GM19023 (cell line): ENCODE results near the gene HBB.

Source experiments
- ATAC-seq: cut with Tn5 transposase; IDR thresholded peaks from one replicate; pipeline ENCODE4 v1.9.1; 2021; ENCODE audit warnings: mild to moderate bottlenecking, moderate library complexity; ENCODE audit not compliant: unreplicated experiment

Gene HBB

DNA sequence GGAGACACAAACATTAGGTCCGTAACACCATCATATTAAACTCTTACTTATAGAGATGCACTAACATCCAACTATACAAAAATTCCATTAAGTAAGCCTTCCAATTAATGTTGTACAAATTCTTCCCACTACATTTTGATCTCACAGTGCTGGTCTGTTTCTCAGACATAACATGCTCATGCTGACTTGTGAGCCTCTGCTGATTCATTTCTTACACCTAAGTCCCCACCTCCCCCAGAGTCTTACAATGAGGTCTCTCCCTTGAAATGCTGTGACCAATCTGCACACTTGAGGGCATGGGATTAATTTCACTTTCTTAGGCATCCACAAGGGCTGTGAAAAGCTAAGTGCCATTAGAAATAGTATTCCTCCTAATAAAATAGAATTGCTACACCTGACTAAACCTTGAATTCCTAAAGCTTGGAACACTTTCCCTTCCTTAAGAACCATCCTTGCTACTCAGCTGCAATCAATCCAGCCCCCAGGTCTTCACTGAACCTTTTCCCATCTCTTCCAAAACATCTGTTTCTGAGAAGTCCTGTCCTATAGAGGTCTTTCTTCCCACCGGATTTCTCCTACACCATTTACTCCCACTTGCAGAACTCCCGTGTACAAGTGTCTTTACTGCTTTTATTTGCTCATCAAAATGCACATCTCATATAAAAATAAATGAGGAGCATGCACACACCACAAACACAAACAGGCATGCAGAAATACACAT lies 20.8 kb upstream of the HBB start:
- ATAC-seq: no peak

DNA sequence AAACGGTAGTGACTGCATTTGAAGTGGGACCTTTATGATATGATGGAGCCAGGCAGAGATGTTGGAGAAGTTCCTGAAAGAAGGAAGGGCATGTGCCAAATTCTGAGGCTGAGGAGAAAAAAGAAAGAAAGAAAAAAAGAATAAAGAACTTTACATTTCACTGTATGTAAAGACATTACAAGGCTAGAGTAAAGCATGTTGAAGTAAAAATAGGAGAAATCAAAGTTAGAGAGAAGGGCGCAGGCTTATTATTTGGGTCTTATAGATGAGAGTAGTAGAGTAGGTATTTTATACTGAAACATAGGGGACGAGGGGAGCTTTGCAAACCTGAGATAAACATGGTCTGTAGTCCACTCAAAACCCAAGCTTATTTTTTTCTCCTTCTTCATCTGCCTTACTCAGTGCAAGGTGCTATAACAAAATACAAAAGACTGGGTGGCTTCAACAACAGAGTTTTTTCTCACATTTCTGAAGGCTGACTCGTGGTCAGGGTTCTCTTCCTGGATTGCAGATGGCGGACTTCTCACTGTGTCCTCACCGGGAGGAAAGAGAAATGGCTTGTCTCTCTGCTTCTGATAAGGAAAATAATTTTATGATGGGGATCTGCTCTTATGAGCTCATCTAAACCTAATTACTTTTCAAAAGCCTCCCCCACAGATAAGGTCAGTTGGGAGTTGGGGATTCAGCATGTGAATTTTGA lies 20.1 kb upstream of the HBB start:
- no peak for ATAC-seq

DNA sequence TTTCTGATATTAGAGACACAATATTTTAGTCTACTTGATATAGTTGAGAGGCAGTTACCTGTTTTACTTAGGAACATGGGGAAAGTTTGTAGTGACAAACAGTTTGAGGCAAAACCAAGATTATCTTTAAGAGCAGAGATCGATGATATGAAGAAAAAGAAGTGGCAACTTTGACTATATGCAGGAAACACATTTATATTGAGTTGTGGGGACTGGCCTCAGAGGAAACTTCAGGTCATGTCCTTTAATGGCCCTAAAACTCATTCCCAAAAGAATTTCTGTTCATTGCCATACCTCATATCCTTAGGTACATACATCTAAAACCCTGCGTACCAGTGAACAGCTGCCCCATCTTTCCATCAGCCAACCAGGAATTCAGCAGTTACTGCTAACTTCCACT lies 18.3 kb upstream of the HBB start:
- ATAC-seq: no peak

DNA sequence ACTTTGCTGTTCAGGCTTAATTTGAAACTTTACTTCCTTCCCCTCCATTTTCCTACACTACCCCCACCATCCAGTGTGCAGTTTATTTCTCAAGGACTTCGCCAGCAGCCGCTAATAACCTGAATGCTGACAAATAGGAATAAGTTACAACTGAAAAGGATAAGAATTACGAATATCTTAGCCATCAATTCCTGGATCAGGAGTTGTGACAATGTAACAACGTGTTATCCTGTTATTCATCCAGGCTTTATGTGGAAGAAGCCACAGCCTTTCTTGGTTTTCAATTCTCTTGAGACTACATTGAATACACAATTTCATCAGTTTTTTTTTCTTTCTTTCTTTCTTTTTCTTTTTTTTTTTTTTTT lies 16.9 kb upstream of the HBB start:
- ATAC-seq: no peak

- ATAC-seq: peak; percentile 55
Measured at GRCh38 chr11:5242933-5243815, 16.3 kb upstream of the HBB start.

DNA sequence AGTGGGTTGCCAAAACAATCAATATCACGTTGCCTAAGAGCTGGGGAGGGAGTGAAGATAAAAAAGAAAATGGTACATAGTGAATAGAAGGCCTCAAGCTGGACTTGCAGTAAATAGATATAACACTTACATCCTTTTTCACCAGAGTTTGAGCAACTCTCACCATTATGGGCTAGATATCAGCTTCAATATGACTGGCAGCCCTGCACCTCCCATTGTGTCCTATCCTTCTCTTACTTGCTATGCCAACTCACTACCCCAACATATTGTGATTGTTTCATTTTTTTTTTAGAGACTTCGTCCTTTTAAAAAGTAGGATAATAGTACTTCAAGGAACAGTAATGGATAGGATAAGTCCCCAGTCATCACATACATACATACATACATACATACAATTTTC lies 15.3 kb upstream of the HBB start:
- no peak for ATAC-seq

DNA sequence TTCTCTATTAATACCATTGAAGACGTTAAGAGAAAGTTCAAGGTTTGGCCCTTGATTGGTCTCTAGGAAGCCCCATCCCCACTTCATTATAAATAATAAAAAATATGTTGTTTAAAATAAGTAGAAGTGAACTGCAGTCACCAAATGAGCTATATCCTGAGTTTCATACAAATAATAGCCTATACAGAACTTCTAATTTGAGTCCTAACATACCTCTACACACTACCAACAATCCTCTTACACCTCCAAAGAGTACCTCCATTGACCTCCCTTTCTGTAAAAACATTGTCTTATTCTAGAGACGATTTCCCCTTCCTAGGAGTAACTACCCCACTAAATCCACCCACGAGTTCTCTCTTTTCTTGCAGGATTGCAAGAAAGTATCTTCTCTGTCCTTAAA lies 14.6 kb upstream of the HBB start:
- ATAC-seq: no peak

DNA sequence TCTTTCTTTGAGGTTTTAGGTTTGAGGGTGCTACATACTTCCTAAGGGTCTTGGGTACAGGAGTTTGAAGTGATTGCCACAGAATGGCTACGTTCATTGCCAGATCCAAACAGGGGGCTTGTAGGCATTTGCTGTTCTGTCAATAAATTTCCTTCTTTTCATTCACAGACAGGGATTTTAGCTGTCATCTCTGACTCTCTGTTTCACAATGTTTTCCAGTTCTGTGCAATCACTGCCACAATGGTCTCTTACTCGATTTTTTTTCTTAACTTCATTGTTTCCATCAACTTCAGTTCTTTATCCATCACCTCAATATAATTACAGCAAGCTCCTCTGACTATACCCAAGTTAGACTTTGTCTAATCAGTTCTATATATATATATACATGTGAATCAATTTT lies 13.6 kb upstream of the HBB start:
- no peak for ATAC-seq

GRCh38 chr11:5240056-5240455 lies 13.2 kb upstream of the HBB start:
- no peak for ATAC-seq

DNA sequence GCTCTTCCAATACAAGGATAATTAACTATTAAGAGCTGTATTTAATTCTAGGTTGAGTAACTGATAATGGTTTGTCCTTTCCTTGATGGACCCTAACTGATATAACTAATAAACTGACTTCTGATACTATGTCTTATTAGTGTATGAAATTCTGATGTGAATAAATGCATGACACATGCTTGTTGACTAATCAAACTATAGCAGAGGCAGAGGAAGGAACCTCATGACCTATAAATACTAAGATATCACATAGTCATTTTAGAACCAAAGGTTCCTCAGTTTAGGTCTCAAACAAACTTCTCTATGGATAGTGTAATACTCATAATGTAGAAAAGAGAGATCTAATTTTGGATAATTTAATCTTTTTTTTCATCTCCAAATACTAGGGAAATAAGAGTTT lies 12.2 kb upstream of the HBB start:
- no peak for ATAC-seq

- no peak for ATAC-seq
Measured at GRCh38 chr11:5238486-5238885, 11.6 kb upstream of the HBB start.

GRCh38 chr11:5237420-5237819 lies 10.5 kb upstream of the HBB start:
- no peak for ATAC-seq

- no peak for ATAC-seq
Measured at GRCh38 chr11:5235364-5236095, 8.7 kb upstream of the HBB start.

- ATAC-seq: peak; percentile 58
Measured at GRCh38 chr11:5234381-5234834, 7.5 kb upstream of the HBB start, which contains the start of gene HBD. Gene HBD (minus strand): TSS chr11:5234483. CDS start chr11:5234433, 50 bp downstream.

GRCh38 chr11:5233307-5233706 lies 6.4 kb upstream of the HBB start:
- ATAC-seq: no peak

GRCh38 chr11:5232821-5233220 lies 6.0 kb upstream of the HBB start:
- ATAC-seq: no peak

DNA sequence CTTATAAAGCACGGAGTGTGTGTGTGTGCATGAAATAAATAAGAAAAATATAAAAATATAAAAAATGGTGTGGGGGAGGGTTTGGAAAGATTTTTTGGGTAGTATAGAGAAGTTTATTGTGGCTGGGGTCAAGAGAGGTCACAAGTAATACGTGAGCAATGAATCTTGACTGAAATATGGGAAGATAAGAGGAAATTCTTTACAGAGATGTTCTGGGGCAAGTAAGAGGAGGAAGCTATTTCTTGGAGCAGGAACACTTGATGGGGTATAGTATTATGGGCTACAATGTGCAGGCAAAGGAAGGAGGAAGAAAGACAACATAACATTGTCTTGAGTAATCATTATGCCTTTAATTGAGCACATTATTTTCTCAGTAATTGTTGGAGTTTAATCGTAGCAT lies 5.3 kb upstream of the HBB start:
- ATAC-seq: no peak

DNA sequence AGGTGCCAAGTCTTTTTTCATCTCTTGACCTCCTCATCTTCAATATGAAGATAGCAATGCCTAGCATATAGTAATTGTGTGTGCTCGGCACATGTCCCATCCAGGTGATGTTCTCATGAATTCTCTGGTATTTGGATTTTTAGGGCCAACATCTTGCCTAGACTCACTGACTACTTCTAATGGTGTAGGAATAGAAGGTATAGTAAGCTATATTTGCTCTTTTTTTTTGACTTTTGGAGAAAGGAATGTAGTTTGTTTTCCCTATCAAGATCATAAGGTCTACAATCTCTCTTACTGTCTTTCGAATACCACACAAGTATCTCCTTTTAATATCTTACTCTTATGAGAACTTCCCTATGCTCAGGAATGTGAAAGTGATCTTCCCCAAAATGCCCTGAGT lies 4.2 kb upstream of the HBB start:
- no peak for ATAC-seq

DNA sequence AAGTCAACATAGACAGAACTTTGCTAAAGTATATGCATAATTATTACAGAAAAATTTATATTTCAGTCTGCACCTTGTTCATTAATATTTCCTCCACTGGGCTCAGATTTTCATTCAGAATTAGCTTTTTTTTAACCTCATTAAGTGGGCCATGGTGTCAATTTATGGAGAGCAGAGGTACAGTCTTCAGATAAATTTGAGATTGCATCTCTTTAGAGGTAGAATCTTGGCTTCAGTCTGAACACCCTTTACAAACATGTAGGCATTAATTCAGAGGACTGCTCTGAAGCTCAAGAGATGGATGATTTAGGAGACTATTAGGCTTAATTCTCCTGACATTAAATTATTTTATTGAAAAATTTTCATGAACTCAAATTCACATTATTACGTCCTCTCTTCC lies 3.4 kb upstream of the HBB start:
- ATAC-seq: no peak

DNA sequence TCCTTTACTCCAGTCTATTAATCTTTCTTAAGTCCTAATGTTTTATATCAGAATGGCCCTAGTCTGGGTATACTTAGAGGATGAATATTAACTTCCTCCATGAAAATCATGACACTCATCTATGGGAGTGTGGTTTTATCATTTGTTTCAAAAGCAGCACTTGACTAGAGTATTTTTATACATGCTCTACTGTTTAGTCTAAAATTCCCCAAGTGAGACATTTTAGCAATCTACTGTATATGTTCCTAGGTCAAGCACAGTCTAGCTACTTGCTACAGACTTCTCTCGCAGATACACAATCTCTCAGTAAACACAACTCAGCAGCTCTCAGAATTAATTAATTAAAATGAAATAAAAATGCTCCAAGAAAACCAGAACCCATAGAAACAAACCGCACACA lies 2.9 kb upstream of the HBB start:
- ATAC-seq: no peak

- no peak for ATAC-seq
Measured at GRCh38 chr11:5229356-5229755, 2.5 kb upstream of the HBB start.
